Osteoblast (primary cell): ENCODE data around the gene USP34. TPM values are rescaled to one million over a fixed set of nuclear protein-coding genes. Genes with fewer than 3 reads are reported as not detected.

Experiments
- DNase-seq: peaks from one replicate; pipeline ENCODE4 v3.0.0; 2011; ENCODE audit warnings: low spot score, mixed read lengths; ENCODE audit not compliant: insufficient read length; ENCODE audit errors: missing footprints
- H2AFZ ChIP-seq: 2 replicates; pipeline ENCODE4 v1.6.0; 2011; ENCODE audit warnings: mild to moderate bottlenecking, low read length
- H3K27ac ChIP-seq: 2 replicates; pipeline ENCODE4 v1.5.1; 2011; ENCODE audit warnings: mild to moderate bottlenecking, low read depth, low read length, moderate library complexity
- H3K27me3 ChIP-seq: 2 replicates; pipeline ENCODE4 v1.6.0; 2012; ENCODE audit warnings: mild to moderate bottlenecking, control low read depth, inconsistent platforms, low read length, moderate library complexity; ENCODE audit not compliant: insufficient read depth
- H3K36me3 ChIP-seq: 2 replicates; pipeline ENCODE4 v1.5.1; 2011; ENCODE audit warnings: mild to moderate bottlenecking, low read length, control low read depth, moderate library complexity; ENCODE audit not compliant: insufficient read depth
- H3K4me1 ChIP-seq: 2 replicates; pipeline ENCODE4 v1.5.1; 2011; ENCODE audit warnings: mild to moderate bottlenecking, low read length, control low read depth, moderate library complexity; ENCODE audit not compliant: insufficient read depth
- H3K4me2 ChIP-seq: 2 replicates; pipeline ENCODE4 v1.6.0; 2011; ENCODE audit warnings: mild to moderate bottlenecking, low read length; ENCODE audit not compliant: insufficient read depth
- H3K4me3 ChIP-seq: fragments of 200-600 bp; sonication (generic); 3 replicates; pipeline ENCODE4 v1.5.1; 2012; ENCODE audit warnings: mild to moderate bottlenecking, low read length, inconsistent platforms; ENCODE audit not compliant: insufficient read depth
- H3K79me2 ChIP-seq: 2 replicates; pipeline ENCODE4 v1.6.0; 2012; ENCODE audit warnings: mild to moderate bottlenecking, low read length, control low read depth, inconsistent platforms; ENCODE audit not compliant: insufficient read depth
- H3K9me3 ChIP-seq: 2 replicates; pipeline ENCODE4 v1.5.1; 2011; ENCODE audit warnings: low read depth, low read length, control low read depth
- H4K20me1 ChIP-seq: 2 replicates; pipeline ENCODE4 v1.6.0; 2012; ENCODE audit warnings: mild to moderate bottlenecking, low read length, control low read depth; ENCODE audit not compliant: insufficient read depth
- CTCF ChIP-seq: IDR thresholded peaks from 2 replicates; pipeline ENCODE4 v1.5.1; 2011; ENCODE audit warnings: mild to moderate bottlenecking, low read depth, low read length, moderate library complexity; ENCODE audit errors: extremely low read depth
- total RNA-seq: library from RNA; depleted of rRNA; stranded (reverse); fragments of >200 nt; gene quantifications from 2 replicates; pipeline ENCODE4 v1.2.3, GENCODE V29; 2012

Gene USP34
- total RNA-seq, 1 donor: 152 TPM

GRCh38 chr2:61510674-61511671 is 40.1 kb upstream of the USP34 start:
- peaks cover 69% of the 10 kb centered on the region for H3K36me3 ChIP-seq
- no peak overlapping the region for H3K4me3 ChIP-seq
- H3K4me2 ChIP-seq: no peak overlapping the region
- H3K9me3 ChIP-seq: no peaks in the 10 kb centered on the region
- no peak overlapping the region for H2AFZ ChIP-seq
- TF ChIP-seq CTCF: no peak
- peaks cover 27% of the 10 kb centered on the region for H4K20me1 ChIP-seq
- peak overlapping the region; percentile 7 for H3K27ac ChIP-seq
- peaks cover 99% of the 10 kb centered on the region for H3K79me2 ChIP-seq
- no peak for DNase-seq
- H3K4me1 ChIP-seq: no peaks in the 10 kb centered on the region
- no peaks in the 10 kb centered on the region for H3K27me3 ChIP-seq

- peaks cover 18% of the 10 kb centered on the region for H4K20me1 ChIP-seq
- peaks cover 67% of the 10 kb centered on the region for H3K36me3 ChIP-seq
- no peak for DNase-seq
- no peaks in the 10 kb centered on the region for H3K27me3 ChIP-seq
- H3K4me2 ChIP-seq: no peak overlapping the region
- no peak overlapping the region for H3K4me3 ChIP-seq
- H2AFZ ChIP-seq: no peak overlapping the region
- no peak overlapping the region for H3K27ac ChIP-seq
- no peaks in the 10 kb centered on the region for H3K4me1 ChIP-seq
- no peak for TF ChIP-seq CTCF
- H3K9me3 ChIP-seq: no peaks in the 10 kb centered on the region
- peaks cover 88% of the 10 kb centered on the region for H3K79me2 ChIP-seq
Measured at GRCh38 chr2:61504949-61505348, 34.1 kb upstream of the USP34 start.

GRCh38 chr2:61499060-61499459 is 28.2 kb upstream of the USP34 start:
- Histone ChIP-seq H3K9me3 (no peaks in the 10 kb centered on the region), H3K79me2 (peaks cover 71% of the 10 kb centered on the region), H4K20me1 (no peaks in the 10 kb centered on the region), H3K36me3 (peaks cover 88% of the 10 kb centered on the region), H3K27me3 (no peaks in the 10 kb centered on the region), H3K4me1 (peaks cover 5% of the 10 kb centered on the region), H3K27ac (no peak overlapping the region), H3K4me2 (no peak overlapping the region), H3K4me3 (no peak overlapping the region), H2AFZ (no peak overlapping the region)
- TF ChIP-seq CTCF: no peak
- no peak for DNase-seq

- Histone ChIP-seq H2AFZ (no peak overlapping the region), H3K4me2 (no peak overlapping the region), H3K4me1 (peaks cover 14% of the 10 kb centered on the region), H4K20me1 (peaks cover 3% of the 10 kb centered on the region), H3K36me3 (peaks cover 86% of the 10 kb centered on the region), H3K79me2 (peaks cover 64% of the 10 kb centered on the region), H3K27me3 (no peaks in the 10 kb centered on the region), H3K9me3 (no peaks in the 10 kb centered on the region), H3K4me3 (no peak overlapping the region), H3K27ac (peak overlapping the region; percentile 36)
- no peak for DNase-seq
- no peak for TF ChIP-seq CTCF
Measured at GRCh38 chr2:61493523-61493942, 22.6 kb upstream of the USP34 start.
